Stimulated activated CD8-positive, alpha-beta memory T cell treated with anti-CD3 and anti-CD28 coated beads, Interleukin-7, amount 100 ng/mL, for 1 hour (primary cell): ENCODE results near the gene FAM174C.

Experiments used
- DNase-seq, 2 donors: peaks; one replicate each; pipeline ENCODE4 v3.0.0-alpha.2; 2020; ENCODE audit warnings: low read depth in 2 of 2

Gene FAM174C

GRCh38 chr19:1250437-1251260 lies 24.7 kb upstream of the FAM174C start:
- no peak for DNase-seq

DNA sequence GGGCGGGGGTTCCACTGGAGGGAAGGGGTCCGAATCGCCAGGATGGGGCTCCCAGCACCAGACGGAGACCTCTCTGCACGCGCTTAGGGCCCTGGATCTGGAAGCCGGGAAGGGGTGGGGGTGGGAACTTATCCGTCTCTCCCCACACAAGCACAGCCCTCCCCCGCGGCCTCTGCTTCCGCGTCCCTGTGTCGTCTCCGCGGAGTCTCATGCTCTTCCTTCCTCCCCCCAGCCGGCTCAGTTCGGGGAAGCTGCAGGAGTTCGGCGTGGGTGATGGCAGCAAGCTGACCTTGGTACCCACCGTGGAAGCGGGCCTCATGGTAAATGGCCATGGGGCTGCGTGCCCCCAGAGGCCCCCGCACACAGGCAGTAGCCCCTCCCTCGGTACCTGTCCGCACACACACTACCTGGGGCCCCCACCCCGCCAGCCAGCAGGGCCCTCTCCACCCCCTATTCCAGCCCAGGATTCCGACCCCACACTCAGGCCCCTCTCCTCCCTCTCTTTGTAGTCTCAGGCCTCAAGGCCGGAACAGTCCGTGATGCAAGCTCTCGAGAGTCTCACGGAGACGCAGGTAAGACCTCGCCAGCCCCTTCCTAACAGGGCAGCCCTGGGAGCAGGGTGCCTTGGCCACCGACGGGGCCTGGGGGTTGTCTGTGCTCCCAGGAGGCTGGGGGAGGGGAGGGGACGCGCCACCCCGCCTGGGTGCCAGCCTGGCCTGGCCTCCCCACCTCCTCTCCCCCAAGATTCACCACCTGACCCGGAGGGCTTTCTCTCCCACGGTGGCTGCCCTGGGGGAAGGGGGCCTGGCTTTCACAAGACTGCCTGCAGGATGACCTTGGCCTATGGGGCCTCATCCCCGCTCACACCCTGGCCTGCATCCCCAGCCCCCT lies 23.8 kb upstream of the FAM174C start:
- no peak for DNase-seq

DNA sequence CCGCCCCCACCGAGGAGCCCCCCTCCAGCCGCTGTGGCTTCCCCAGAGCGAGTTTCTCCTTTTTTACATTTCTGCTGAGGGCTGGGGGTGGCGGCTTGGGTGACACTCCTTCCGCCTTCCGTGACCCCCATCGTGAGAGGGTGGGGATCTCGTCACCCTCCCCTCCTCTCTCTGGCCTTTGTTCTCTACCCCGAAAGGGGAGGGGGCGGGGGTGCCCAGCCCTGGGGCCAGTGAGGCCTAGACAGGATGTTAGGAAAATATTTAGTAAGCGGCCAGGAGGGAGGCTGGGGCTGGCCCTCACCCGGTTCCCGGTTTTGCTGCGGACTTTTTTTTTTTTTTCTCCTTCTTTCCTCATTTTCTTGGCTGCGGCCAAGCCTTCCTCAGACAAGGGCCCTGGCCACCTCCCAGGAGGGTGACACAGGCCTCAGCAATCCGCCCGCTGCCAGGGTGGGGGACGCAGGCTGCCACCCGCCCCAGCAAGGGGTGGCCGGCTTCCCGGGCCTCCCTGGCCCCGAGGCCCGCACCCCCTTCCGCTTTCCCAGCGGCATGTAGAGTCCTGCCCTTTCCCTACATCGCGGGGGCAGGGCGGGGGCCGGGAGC lies 23.0 kb upstream of the FAM174C start:
- no peak for DNase-seq

GRCh38 chr19:1252821-1253513 lies 22.4 kb upstream of the FAM174C start:
- peak in 1 of 2 donors; percentile 51 for DNase-seq

GRCh38 chr19:1253514-1254080 lies 21.7 kb upstream of the FAM174C start:
- DNase-seq, result no peak

DNA sequence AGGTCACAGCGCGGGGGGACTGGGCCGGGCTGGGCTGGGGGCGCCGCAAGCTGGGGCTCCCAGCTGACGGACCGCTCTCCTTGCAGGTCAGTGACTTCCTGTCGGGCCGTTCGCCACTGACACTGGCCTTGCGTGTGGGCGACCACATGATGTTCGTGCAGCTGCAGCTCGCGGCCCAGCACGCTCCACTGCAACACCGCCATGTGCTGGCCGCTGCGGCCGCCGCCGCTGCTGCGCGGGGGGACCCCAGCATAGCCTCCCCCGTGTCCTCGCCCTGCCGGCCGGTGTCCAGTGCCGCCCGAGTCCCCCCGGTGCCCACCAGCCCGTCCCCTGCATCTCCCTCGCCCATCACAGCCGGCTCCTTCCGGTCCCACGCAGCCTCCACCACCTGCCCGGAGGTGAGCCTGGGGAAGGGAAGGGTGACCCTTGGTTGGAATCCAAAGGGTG lies 21.2 kb upstream of the FAM174C start:
- DNase-seq, result no peak

- no peak for DNase-seq
Observed at GRCh38 chr19:1254530-1255185, 20.7 kb upstream of the FAM174C start.

- DNase-seq, result no peak
Observed at GRCh38 chr19:1255186-1256161, 19.9 kb upstream of the FAM174C start.

DNA sequence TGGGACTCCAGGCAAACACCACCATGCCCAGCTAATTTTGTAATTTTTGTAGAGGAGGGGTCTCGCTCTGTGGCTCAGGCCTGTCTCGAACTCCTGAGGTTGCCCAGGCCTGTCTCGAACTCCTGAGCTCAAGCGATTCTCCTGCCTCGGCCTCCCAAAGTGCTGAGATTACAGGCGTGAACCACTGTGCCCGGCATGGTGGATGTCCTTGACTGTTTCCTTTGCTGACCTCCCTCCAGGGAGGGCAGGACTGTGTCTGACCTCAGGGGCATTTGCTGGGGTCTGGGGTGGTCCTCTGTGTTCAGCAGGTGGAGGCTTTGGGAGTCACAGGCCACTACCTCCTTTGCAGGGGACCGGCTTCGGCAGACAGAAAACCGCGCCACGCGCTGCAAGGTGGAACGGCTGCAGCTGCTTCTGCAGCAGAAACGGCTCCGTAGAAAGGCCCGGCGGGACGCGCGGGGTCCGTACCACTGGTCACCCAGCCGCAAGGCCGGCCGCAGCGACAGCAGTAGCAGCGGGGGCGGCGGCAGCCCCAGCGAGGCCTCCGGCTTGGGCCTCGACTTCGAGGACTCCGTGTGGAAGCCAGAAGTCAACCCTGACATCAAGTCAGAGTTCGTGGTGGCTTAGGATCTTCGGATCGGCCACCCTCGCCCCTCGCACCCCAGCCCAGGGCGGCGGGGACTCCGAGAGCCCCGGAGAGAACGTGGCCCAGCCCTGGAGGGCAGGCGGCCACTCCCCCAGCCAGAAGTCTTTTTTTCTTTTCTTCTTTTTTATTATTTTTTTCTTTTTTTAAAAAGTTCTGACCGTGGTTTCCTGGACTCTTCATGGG lies 18.5 kb upstream of the FAM174C start:
- no peak for DNase-seq

GRCh38 chr19:1257475-1258162 lies 17.7 kb upstream of the FAM174C start:
- no peak for DNase-seq

DNA sequence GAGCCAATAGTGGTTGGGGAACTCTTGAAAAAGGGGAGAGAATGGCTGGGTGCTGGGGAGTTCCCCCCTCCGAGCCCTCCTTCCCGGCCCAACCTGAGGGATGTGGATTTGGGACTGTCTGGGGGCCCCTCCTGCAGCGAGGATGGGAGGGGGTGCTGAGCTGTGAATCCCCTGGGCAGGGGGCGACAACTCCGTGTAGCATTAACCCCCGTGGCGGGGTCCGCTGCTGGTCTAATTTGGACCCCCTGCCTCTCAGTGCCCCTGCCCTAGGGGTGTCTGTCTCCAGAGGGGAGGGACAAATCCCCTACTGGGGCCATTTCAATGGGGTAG lies 17.2 kb upstream of the FAM174C start:
- DNase-seq, result no peak

- no peak for DNase-seq
Observed at GRCh38 chr19:1258707-1259205, 16.6 kb upstream of the FAM174C start.

GRCh38 chr19:1259206-1259875 lies 16.0 kb upstream of the FAM174C start:
- DNase-seq, result no peak

GRCh38 chr19:1259876-1260748 lies 15.2 kb upstream of the FAM174C start:
- DNase-seq, result no peak

DNA sequence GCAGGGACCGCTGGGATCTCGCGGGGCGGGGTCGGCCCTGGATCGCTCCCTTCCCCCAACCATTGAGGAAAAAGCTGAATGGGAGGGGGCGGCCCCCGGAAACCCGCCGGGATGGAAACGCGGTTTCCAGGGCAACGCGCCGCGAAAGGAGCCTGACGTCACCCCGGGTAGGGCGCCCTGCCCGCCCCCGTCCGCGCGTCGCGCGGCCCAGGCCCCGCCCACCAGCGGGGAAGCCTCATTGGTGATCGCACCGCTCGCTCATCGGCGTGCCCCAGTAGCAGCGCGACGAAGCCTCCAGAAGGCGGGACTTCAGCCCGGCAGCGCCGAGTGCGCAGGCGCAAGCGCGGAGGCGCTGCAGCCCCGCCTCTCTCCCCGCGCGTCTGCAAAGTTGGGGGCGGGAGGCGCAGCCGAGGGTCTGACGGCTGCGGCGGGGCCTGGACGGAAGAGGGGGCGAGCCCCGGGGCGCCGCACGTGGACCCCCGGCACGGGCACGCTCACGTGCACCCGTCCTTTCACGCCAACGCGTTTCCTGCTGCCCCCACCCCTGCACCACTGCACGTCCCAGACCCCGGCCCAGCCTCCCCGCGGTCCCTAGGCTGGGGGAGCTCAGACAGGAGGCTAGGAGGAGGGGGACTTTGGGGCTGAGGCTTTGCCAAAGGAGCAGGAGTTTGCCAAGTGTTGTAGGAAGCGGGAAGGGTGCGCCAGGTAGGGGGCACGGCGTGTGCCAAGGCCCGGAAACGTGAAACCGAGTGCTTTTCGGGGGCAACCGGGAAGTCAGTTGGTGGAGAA lies 14.4 kb upstream of the FAM174C start:
- peak; percentile 95 to 96 for DNase-seq

DNA sequence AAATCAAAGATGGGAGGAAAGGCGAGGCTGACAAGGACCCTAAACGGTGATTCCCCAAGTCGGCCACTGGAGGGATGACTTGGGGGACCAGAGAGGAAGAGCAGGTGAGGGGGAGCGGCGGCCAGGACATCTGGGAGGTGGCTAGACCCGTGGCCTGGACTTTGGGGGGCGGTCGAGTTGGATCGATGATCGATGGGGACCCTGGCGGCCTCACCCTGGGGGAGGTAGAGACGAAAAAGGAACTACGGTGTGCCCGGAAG lies 13.9 kb upstream of the FAM174C start:
- DNase-seq, result no peak
